ENCODE measurements around the gene SCN8A.

DNA sequence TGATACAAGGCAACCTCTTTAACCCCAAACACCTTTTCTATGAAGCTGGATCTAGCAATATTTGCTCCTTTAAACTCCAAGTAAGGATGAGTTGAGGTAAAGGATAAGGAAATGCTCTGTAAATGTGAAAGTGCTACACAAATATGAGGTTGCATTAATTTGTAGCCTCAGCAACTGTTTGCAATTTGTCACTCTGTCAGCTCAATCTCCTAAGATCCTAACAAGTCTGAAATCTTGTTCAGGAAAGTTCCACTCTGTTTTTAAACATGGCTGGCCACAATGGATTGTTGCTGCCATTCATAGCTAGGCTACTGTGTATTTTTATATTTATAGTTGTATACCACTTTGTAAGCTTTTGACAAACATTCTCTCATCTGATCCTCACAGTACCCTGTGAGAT, 51.3 kb downstream of the SCN8A start:
- TF ChIP-seq POLR2A (IDR thresholded peaks at IDR 0.05), result no peak
- TF ChIP-seq, protein P1, sequence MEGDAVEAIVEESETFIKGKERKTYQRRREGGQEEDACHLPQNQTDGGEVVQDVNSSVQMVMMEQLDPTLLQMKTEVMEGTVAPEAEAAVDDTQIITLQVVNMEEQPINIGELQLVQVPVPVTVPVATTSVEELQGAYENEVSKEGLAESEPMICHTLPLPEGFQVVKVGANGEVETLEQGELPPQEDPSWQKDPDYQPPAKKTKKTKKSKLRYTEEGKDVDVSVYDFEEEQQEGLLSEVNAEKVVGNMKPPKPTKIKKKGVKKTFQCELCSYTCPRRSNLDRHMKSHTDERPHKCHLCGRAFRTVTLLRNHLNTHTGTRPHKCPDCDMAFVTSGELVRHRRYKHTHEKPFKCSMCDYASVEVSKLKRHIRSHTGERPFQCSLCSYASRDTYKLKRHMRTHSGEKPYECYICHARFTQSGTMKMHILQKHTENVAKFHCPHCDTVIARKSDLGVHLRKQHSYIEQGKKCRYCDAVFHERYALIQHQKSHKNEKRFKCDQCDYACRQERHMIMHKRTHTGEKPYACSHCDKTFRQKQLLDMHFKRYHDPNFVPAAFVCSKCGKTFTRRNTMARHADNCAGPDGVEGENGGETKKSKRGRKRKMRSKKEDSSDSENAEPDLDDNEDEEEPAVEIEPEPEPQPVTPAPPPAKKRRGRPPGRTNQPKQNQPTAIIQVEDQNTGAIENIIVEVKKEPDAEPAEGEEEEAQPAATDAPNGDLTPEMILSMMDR (IDR thresholded peaks at IDR 0.05), result no peak

Data from breast epithelium (tissue), 3 donors.